ENCODE measurements around the gene N4BP2L2.

Gene N4BP2L2

DNA sequence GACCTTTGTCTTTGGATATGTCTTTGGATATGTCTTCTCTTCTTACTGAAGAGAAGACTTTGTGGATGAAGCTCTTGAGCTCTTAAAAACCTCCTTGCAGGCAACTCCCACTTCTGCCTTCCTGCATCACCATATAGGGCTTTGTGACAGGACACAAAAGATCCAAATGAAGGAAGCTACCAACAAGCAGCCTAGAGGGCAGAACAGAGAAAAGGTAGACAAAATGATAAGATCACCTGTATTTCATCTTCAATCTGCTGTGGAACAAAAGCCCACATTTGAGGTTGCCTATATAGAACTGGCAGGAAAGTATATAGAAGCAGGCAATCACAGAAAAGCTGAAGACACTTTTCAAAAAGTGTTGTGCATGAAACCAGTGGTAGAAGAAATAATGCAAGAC lies 153.2 kb downstream of the N4BP2L2 start:
- Histone ChIP-seq H3K36me3 (ENCODE audit: low read length) (peaks cover 15% of the 10 kb centered on the region; the same call in 1 of the 2 replicates), H3K9me2 (replicated peaks; ENCODE audit: insufficient read depth, low read length) (no peaks in the 10 kb centered on the region), H3K4me3 (ENCODE audit: insufficient read depth, low read length, poor library complexity, severe bottlenecking) (no peak overlapping the region), H3K27ac (ENCODE audit: low read depth, low read length) (no peak overlapping the region), H3K9ac (ENCODE audit: low read length) (no peak overlapping the region), H3K4me2 (ENCODE audit: low read depth, low read length, poor library complexity, severe bottlenecking) (no peak overlapping the region), H3K79me2 (ENCODE audit: insufficient read depth, low read length) (no peaks in the 10 kb centered on the region), H3K9me3 (ENCODE audit: insufficient read depth, low read length) (no peaks in the 10 kb centered on the region), H3K27me3 (ENCODE audit: low read length) (no peaks in the 10 kb centered on the region), H2AFZ (ENCODE audit: low read depth, low read length, severe bottlenecking) (no peak overlapping the region), H4K20me1 (ENCODE audit: low read depth, low read length) (no peaks in the 10 kb centered on the region), H3F3A (ENCODE audit: insufficient read depth) (no peaks in the 10 kb centered on the region; the same call in 1 of the 2 replicates)
- no peak for TF ChIP-seq EZH2phosphoT487 (conservative IDR thresholded peaks at IDR 0.05; ENCODE audit: low read length)
- TF ChIP-seq, protein P1, sequence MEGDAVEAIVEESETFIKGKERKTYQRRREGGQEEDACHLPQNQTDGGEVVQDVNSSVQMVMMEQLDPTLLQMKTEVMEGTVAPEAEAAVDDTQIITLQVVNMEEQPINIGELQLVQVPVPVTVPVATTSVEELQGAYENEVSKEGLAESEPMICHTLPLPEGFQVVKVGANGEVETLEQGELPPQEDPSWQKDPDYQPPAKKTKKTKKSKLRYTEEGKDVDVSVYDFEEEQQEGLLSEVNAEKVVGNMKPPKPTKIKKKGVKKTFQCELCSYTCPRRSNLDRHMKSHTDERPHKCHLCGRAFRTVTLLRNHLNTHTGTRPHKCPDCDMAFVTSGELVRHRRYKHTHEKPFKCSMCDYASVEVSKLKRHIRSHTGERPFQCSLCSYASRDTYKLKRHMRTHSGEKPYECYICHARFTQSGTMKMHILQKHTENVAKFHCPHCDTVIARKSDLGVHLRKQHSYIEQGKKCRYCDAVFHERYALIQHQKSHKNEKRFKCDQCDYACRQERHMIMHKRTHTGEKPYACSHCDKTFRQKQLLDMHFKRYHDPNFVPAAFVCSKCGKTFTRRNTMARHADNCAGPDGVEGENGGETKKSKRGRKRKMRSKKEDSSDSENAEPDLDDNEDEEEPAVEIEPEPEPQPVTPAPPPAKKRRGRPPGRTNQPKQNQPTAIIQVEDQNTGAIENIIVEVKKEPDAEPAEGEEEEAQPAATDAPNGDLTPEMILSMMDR (IDR thresholded peaks at IDR 0.05; ENCODE audit: insufficient read depth, low read length, poor library complexity, severe bottlenecking): no peak

DNA sequence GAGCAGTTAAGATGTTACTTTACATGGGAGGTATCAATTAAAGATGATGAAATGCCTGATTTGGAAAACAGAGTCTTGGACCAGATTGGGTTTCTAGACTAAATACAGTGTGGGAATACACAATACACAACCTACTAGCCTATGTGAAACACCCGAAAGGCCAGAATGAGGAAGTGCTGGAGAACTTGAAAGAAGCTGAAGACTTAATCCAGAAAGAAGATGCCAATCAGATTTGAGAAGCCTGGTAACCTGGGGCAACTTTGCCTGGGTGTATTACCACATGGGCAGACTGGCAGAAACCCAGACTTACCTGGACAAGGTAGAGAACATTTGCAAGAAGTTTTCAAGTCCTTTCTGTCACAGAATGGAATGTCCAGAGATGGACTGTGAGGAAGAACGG lies 153.9 kb downstream of the N4BP2L2 start:
- Histone ChIP-seq H3K79me2 (ENCODE audit: insufficient read depth, low read length) (no peaks in the 10 kb centered on the region), H3F3A (ENCODE audit: insufficient read depth) (no peaks in the 10 kb centered on the region; the same call in 1 of the 2 replicates), H3K27ac (ENCODE audit: low read depth, low read length) (no peak overlapping the region), H3K36me3 (ENCODE audit: low read length) (peaks cover 18% of the 10 kb centered on the region; the same call in 1 of the 2 replicates), H3K9me3 (ENCODE audit: insufficient read depth, low read length) (no peaks in the 10 kb centered on the region), H3K27me3 (ENCODE audit: low read length) (no peaks in the 10 kb centered on the region), H4K20me1 (ENCODE audit: low read depth, low read length) (no peaks in the 10 kb centered on the region), H3K4me3 (ENCODE audit: insufficient read depth, low read length, poor library complexity, severe bottlenecking) (no peak overlapping the region), H3K9me2 (replicated peaks; ENCODE audit: insufficient read depth, low read length) (no peaks in the 10 kb centered on the region), H2AFZ (ENCODE audit: low read depth, low read length, severe bottlenecking) (no peak overlapping the region), H3K4me2 (ENCODE audit: low read depth, low read length, poor library complexity, severe bottlenecking) (no peak overlapping the region), H3K9ac (ENCODE audit: low read length) (no peak overlapping the region)
- TF ChIP-seq, protein P1 (IDR thresholded peaks at IDR 0.05; ENCODE audit: insufficient read depth, low read length, poor library complexity, severe bottlenecking): no peak
- no peak for TF ChIP-seq EZH2phosphoT487 (conservative IDR thresholded peaks at IDR 0.05; ENCODE audit: low read length)

DNA sequence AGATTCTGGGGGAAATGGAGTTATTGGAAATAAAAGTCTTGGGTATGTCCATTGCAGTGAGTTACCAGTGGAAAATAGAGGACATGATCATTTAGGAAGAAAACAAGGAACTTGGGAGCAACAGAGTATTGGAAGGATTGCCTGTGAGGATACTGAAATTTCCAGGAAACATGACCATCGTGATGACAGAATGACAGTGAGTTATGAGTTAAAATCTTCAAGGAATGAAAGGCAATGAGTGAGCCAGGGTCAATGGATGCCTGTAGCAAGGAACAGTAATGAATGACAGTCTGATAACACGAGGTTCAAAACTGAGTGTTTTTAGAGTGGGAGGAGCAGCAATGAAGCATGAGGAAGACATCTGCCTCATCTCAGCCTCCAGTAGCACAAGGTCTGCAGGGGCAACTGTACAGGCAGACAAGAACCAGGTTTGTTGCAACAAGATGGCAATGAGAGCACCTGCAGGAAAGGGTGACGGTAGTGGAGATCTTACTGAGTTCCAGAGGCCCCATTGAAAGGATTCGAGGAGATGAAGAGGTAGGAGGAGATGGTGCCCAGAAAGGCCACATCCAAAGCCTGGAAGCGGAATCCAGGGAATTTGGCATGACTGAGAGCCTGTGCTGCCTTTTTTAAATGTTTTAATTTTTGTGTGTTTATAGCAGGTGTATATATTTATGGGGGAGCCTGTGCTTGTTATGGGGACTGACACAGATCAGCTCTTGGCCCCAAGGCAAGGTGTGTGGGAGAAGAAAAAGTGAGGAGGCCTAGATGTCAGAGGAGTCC lies 154.6 kb downstream of the N4BP2L2 start:
- TF ChIP-seq EZH2phosphoT487 (conservative IDR thresholded peaks at IDR 0.05; ENCODE audit: low read length): no peak
- TF ChIP-seq, protein P1 (IDR thresholded peaks at IDR 0.05; ENCODE audit: insufficient read depth, low read length, poor library complexity, severe bottlenecking): no peak
- Histone ChIP-seq H3K79me2 (ENCODE audit: insufficient read depth, low read length) (no peaks in the 10 kb centered on the region), H3K4me2 (ENCODE audit: low read depth, low read length, poor library complexity, severe bottlenecking) (no peak overlapping the region), H3K9me3 (ENCODE audit: insufficient read depth, low read length) (no peaks in the 10 kb centered on the region), H3K27ac (ENCODE audit: low read depth, low read length) (no peak overlapping the region), H3K36me3 (ENCODE audit: low read length) (peaks cover 20% of the 10 kb centered on the region; the same call in 1 of the 2 replicates), H3F3A (ENCODE audit: insufficient read depth) (no peaks in the 10 kb centered on the region), H3K27me3 (ENCODE audit: low read length) (no peaks in the 10 kb centered on the region), H3K9me2 (replicated peaks; ENCODE audit: insufficient read depth, low read length) (no peaks in the 10 kb centered on the region), H3K9ac (ENCODE audit: low read length) (no peak overlapping the region), H4K20me1 (ENCODE audit: low read depth, low read length) (no peaks in the 10 kb centered on the region), H3K4me3 (ENCODE audit: insufficient read depth, low read length, poor library complexity, severe bottlenecking) (no peak overlapping the region), H2AFZ (ENCODE audit: low read depth, low read length, severe bottlenecking) (no peak overlapping the region)

All from SU-DHL-6 (cell line).